HepG2 (cell line): Measurements from ENCODE around the gene PCCB. TPM values are rescaled to one million over a fixed set of nuclear protein-coding genes. Genes with fewer than 3 reads are reported as not detected.
A peak's percentile ranks its signal among the peaks of the same experiment; 100 is the strongest.

ENCODE experiments used
- HINFP ChIP-seq: sonication (generic); formaldehyde crosslinking; IDR thresholded peaks from 2 replicates; pipeline ENCODE4 v1.4.0; 2020; ENCODE audit warnings: low read depth, mild to moderate bottlenecking, missing genetic modification reagents
- KIAA2018 ChIP-seq: sonication (generic); formaldehyde crosslinking; IDR thresholded peaks from 2 replicates; pipeline ENCODE4 v1.5.0; 2020; ENCODE audit warnings: mild to moderate bottlenecking, missing genetic modification reagents, borderline replicate concordance
- MIER2 ChIP-seq: IDR thresholded peaks from 2 replicates; pipeline ENCODE4 v1.6.1; 2016; ENCODE audit warnings: missing biosample characterization, missing genetic modification reagents
- NR2F6 ChIP-seq, 2 experiments: IDR thresholded peaks; 2 replicates each; pipeline ENCODE4 v1.6.1; 2016; ENCODE audit warnings: antibody characterized with exemption in 1 of 2, mild to moderate bottlenecking in 1 of 2
- RFXANK ChIP-seq: IDR thresholded peaks from 2 replicates; pipeline ENCODE4 v1.6.1; 2016
- ZC3H4 ChIP-seq: sonication (generic); formaldehyde crosslinking; IDR thresholded peaks from 2 replicates; pipeline ENCODE4 v1.4.0; 2020; ENCODE audit warnings: missing genetic modification reagents, borderline replicate concordance
- ZFY ChIP-seq: sonication (generic); formaldehyde crosslinking; IDR thresholded peaks from 2 replicates; pipeline ENCODE4 v1.4.0; 2020; ENCODE audit warnings: missing genetic modification reagents
- ZHX2 ChIP-seq, 2 experiments: sonication (generic) in 1 of 2; formaldehyde crosslinking in 1 of 2; IDR thresholded peaks; 2 replicates each; pipeline versions ENCODE4 v1.6.1 to v1.9.0; 2014 to 2022; ENCODE audit warnings: antibody characterized with exemption in 1 of 2, borderline replicate concordance in 1 of 2, inconsistent platforms in 1 of 2, low read depth in 1 of 2, missing genetic modification reagents in 1 of 2
- ZNF275 ChIP-seq: sonication (generic); formaldehyde crosslinking; IDR thresholded peaks from 2 replicates; pipeline ENCODE4 v1.8.0; 2022; ENCODE audit warnings: missing genetic modification reagents, mild to moderate bottlenecking, inconsistent platforms, borderline replicate concordance
- ZNF317 ChIP-seq: sonication (generic); formaldehyde crosslinking; IDR thresholded peaks from 2 replicates; pipeline ENCODE4 v1.5.0; 2020; ENCODE audit warnings: mild to moderate bottlenecking, missing genetic modification reagents
- ZNF619 ChIP-seq: sonication (generic); formaldehyde crosslinking; IDR thresholded peaks from 2 replicates; pipeline ENCODE4 v1.4.0; 2020; ENCODE audit warnings: mild to moderate bottlenecking, missing genetic modification reagents
- polyA plus RNA-seq, 8 experiments: library from polyadenylated mRNA; depleted of rRNA in 3 of 8; stranded (reverse) in 7 of 8; unstranded in 1 of 8; fragments of >200 nt; fragmentation: Illumina TruSeq in 4 of 8; extraction: Trizol in 4 of 8; gene quantifications; 2 replicates each; pipeline versions ENCODE4 v1.2.1 to v1.2.3, GENCODE V29; 2011 to 2016; ENCODE audit warnings: low read depth in 4 of 8, missing spikeins in 1 of 8, mixed read lengths in 1 of 8; ENCODE audit not compliant: insufficient read depth in 1 of 8
- total RNA-seq, 5 experiments: library from RNA; depleted of rRNA; stranded (reverse); fragments of >200 nt; fragmentation: Illumina TruSeq; extraction: Trizol; gene quantifications; 2 replicates each; pipeline ENCODE4 v1.2.3, GENCODE V29; 2016; ENCODE audit warnings: low read depth in 1 of 5

Gene PCCB
- total and polyA plus RNA-seq, 2 of the 13 experiments (the other 11 are each of a cell fraction or from before 2014, with no cell fraction given): 84.1 to 88.7 TPM

- TF ChIP-seq ZNF619 (CRISPR knock-in tag): peak; percentile 29; the same call in 1 of the 2 replicates
- TF ChIP-seq ZFY (CRISPR knock-in tag): peak; percentile 53; the same call in 1 of the 2 replicates
- TF ChIP-seq NR2F6 (IDR thresholded peaks at IDR 0.05): no peak
- peak; percentile 63; the same call in 1 of the 2 replicates for TF ChIP-seq NR2F6 (CRISPR knock-in tag; IDR thresholded peaks at IDR 0.05)
- no peak for TF ChIP-seq MIER2 (CRISPR knock-in tag)
- TF ChIP-seq ZC3H4 (CRISPR knock-in tag): 0 out of 2 replicates have a peak, but pooled peaks have one; percentile 30
- peak; percentile 74; the same call in 1 of the 2 replicates for TF ChIP-seq KIAA2018 (CRISPR knock-in tag)
- TF ChIP-seq ZNF275: 0 out of 2 replicates have a peak, but pooled peaks have one; percentile 61
- no peak for TF ChIP-seq ZHX2 (IDR thresholded peaks at IDR 0.05; ENCODE audit: low read depth)
- peak; percentile 97 for TF ChIP-seq ZHX2 (CRISPR knock-in tag; IDR thresholded peaks at IDR 0.05; ENCODE audit: borderline replicate concordance)
- TF ChIP-seq ZNF317 (CRISPR knock-in tag): peak; percentile 87
- no peak for TF ChIP-seq RFXANK (CRISPR knock-in tag)
- peak; percentile 87 for TF ChIP-seq HINFP
Measured at GRCh38 chr3:136250903-136251460, 842 bp downstream of the PCCB start (continued).
